Fibroblast of skin of scalp (primary cell): Measurements from ENCODE around the gene OGFRL1.

Experiments used
- DNase-seq: peaks from one replicate; pipeline ENCODE4 v3.0.0-alpha.2; 2013

OGFRL1 gene

DNA sequence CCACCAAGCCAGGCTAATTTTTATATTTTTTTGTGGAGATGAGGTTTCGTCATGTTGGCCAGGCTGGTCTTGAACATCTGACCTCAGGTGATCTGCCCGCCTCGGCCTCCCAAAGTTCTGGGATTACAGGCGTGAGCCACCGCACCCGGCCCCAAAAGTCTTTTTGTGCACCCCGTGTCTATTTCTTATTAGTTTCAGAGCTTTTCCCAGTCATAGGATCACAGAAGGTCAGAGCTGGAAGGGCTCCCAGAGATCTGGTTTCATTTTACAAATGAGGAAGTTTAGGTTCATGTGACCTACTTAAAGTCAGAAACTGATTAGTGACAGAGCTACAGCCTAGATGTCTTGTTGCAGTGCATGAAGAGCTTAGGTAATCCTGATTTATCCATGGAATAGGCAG is 1.6 kb upstream of the OGFRL1 start:
- peak; percentile 15 for DNase-seq

DNA sequence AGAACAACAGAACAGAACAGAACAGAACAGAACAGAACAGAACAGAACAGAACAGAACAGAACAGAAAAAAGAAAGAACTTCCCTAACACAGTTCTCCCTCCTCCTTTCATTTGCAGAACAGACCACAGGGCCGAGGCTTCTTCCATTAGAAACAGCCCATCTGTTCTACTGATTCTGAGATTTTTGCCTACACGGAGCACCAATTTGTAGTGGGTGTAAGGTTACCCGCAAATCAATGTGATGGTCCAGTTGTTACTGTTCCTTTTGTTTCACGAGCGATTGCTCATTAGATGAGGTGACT is 734 bp upstream of the OGFRL1 start:
- no peak for DNase-seq

GRCh38 chr6:71289039-71289801 is 609 bp downstream of the OGFRL1 start:
- no peak for DNase-seq

- no peak for DNase-seq
Observed at GRCh38 chr6:71289802-71290175, 1.2 kb downstream of the OGFRL1 start.

- no peak for DNase-seq
Observed at GRCh38 chr6:71290611-71291010, 2.0 kb downstream of the OGFRL1 start.

GRCh38 chr6:71292001-71292400 is 3.4 kb downstream of the OGFRL1 start:
- DNase-seq = no peak

DNA sequence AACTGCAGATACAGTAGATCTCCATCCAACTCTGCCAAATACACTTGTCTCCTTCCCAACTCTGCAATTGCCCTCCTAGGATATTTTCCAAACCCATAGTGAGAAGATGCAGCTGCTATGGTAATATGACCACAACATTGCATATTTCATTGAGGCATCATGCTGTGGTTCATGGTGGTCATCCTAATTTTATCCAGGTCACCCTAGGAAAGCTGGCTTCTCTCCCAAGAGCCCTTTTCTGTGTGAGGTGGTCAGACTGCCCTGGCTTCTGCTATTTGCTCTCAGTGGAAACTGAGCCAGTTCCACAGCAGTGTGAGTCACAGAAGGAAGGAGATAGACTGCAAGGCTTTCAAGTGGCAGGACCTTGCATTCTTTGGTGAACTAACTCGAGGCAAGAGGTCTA is 5.5 kb downstream of the OGFRL1 start:
- peak; percentile 50 for DNase-seq

GRCh38 chr6:71298459-71298858 is 9.8 kb downstream of the OGFRL1 start:
- no peak for DNase-seq

- peak; percentile 26 for DNase-seq
Observed at GRCh38 chr6:71299541-71300470, 11.2 kb downstream of the OGFRL1 start.

GRCh38 chr6:71300561-71301168 is 12.1 kb downstream of the OGFRL1 start:
- DNase-seq = no peak

- DNase-seq = no peak
Observed at GRCh38 chr6:71301546-71301945, 12.9 kb downstream of the OGFRL1 start.

DNA sequence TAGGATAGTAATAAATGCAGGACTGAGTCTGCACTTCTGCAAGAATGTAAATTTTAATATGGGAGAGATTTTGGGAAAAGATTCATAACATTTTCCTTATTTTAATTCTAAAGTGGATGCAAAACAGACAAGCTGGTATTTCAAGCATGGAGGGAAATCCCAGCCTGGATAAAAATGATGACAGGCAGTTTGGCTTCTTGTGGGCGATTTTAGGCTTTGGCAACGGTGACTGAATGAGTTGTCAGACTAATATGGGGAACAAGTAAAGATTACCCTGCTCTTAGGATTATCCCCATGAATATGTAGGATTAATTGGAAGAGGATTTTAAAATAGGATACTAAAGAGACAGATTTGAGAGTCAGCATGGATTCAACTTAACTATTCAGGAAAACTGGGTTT is 21.0 kb downstream of the OGFRL1 start:
- DNase-seq = no peak

GRCh38 chr6:71310261-71310660 is 21.6 kb downstream of the OGFRL1 start:
- no peak for DNase-seq

DNA sequence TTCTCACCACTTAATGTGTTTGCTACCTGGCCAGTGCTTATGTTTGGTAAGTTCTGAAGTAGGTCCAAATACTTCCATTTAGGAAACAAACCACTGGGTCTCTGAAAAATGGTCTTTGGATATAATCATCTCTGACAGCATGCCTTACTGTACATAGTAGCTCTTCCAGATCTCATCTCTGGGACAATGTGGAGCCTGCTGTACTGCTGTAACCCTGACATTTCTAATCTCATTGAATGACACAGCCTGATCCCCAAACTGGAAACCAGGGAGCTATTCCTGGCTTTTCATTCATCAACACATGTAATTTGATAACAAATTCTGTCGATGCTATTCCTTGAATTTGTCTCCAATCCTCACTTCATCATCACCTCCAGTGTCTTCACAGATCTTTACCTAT is 23.5 kb downstream of the OGFRL1 start:
- DNase-seq = no peak

- DNase-seq = no peak
Observed at GRCh38 chr6:71317441-71317840, 28.8 kb downstream of the OGFRL1 start.

DNA sequence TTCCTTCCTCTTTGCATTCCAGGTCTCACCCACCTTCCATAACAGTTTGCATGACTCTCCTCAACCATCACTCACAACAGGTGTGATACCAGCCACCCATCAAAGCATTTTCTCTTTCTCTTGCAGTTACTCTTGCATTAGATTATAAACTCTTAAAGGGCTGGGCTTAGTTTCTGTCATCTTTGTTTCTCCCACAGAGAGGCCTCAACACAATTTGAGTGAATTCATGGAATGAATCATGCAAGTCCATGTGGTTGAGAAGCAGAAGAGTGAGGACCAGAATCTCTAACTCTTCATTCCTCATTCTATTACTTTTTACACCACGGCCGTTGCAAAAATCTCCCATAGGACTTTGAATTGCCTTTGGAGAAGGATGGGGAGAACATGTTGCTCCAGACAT is 31.4 kb downstream of the OGFRL1 start:
- no peak for DNase-seq

GRCh38 chr6:71321314-71321713 is 32.7 kb downstream of the OGFRL1 start:
- no peak for DNase-seq

- DNase-seq = no peak
Observed at GRCh38 chr6:71324194-71324785, 35.7 kb downstream of the OGFRL1 start.

GRCh38 chr6:71326611-71327010 is 38.0 kb downstream of the OGFRL1 start:
- no peak for DNase-seq

- DNase-seq = no peak
Observed at GRCh38 chr6:71330501-71330900, 41.9 kb downstream of the OGFRL1 start.

GRCh38 chr6:71332012-71332411 is 43.4 kb downstream of the OGFRL1 start:
- no peak for DNase-seq

DNA sequence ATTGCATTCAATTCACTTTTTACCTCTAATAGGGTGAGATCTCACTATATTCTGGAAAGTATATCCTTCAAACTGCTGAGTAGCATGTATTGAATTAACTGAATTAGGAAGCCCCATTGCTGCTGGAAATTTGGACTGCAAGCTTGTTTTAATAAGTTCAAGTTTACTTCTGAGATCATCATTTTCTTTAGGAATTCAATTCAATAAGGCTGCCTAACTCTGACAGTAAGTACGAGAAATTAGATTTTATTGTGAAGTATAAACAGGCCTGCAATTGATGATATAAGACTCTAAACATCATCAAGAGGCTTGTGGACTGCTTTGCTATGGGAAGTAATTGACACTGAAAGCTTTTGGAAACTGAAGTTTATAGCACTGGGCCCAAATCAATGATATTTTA is 44.4 kb downstream of the OGFRL1 start:
- no peak for DNase-seq

DNA sequence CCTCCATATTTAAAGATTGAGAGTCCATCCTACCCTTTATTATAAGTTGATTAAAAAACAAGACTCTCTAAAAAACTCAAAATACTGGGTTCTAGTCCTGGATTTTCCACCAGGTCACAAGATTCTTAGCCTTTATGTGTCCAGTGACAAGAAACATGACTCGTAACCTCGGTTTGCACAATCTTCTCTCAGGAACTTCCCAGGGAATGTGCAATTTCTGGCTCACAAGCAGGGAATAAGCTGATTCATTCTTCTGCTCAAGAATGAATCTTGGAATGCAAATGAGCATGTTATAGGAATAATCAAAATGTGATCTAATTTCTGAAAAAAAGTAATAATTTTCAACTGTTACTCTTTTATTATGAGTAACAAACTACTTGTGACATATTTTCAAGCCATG is 45.1 kb downstream of the OGFRL1 start:
- peak; percentile 89 for DNase-seq
